ENCODE results near the gene SLC6A2.
"Not testable (repeated sequence)": the region's sequence is repeated elsewhere in the genome, so short reads cannot be mapped to it uniquely, and the experiment has no call there.

SLC6A2 gene

DNA sequence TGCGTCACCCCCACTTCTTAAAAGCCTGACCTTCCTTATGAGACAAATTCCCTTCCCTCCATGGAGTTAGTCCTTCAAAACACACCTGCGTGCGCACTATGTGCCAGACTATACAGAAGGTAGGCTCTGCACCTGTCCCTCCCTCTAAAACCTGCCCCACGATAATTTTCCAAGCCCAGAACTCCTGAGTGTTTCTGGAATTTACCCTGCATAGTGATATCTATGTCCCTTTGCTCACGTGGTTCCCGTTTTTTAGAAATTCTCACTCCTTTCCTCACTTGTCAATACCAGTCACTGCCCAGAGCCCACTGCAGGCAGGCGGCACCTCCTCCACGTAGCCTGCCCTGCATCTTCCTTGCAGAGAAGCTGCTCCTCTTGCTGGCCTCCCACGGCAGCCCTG is 82.2 kb downstream of the SLC6A2 start:
- no peak for DNase-seq (ENCODE audit: low read depth)
- no peak overlapping the region for H3K4me3 ChIP-seq (ENCODE audit: low read depth, low read length)
- TF ChIP-seq, protein P1, sequence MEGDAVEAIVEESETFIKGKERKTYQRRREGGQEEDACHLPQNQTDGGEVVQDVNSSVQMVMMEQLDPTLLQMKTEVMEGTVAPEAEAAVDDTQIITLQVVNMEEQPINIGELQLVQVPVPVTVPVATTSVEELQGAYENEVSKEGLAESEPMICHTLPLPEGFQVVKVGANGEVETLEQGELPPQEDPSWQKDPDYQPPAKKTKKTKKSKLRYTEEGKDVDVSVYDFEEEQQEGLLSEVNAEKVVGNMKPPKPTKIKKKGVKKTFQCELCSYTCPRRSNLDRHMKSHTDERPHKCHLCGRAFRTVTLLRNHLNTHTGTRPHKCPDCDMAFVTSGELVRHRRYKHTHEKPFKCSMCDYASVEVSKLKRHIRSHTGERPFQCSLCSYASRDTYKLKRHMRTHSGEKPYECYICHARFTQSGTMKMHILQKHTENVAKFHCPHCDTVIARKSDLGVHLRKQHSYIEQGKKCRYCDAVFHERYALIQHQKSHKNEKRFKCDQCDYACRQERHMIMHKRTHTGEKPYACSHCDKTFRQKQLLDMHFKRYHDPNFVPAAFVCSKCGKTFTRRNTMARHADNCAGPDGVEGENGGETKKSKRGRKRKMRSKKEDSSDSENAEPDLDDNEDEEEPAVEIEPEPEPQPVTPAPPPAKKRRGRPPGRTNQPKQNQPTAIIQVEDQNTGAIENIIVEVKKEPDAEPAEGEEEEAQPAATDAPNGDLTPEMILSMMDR (conservative IDR thresholded peaks at IDR 0.05; ENCODE audit: low read depth, low read length): no peak

DNA sequence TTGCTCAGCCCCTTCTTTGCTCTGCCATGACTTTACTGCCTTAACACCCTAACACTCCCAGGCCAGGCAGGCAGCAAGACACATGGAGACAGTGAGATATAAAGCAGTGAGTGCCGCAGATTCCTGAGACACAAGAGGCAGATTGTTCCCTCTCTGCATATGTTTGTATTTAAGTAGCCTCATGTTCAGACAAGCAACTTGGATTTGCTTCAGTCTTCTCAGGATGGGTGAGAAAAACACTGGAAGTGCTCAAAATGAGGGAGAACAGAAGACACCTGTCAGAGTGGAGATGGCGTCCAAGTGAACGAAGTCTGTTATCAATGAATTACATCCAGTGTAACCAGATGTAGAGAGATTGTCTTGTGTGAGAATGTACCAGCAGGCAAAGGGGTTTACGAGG is 90.3 kb downstream of the SLC6A2 start:
- DNase-seq (ENCODE audit: low read depth): no peak
- H3K4me3 ChIP-seq (ENCODE audit: low read depth, low read length): no peak overlapping the region
- TF ChIP-seq, protein P1 (conservative IDR thresholded peaks at IDR 0.05; ENCODE audit: low read depth, low read length): no peak

DNA sequence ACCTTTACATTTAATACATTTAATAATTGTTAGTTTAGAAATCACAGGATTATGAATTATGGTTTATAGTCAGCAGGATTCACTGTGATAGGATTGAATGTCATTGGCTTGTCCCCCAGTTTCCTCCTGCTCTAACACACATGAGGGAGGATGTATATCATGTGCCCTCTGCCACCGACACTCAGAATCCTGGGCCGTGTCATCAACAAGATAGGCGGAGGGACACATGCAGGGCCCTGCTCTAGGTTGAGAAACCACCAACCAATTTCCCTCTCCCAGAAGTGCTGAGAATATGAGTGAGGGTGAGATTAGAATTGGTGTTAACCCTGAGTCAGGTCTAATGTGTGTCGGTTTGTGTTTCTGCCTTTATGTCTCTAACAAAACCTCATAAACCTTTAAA is 92.0 kb downstream of the SLC6A2 start:
- DNase-seq (ENCODE audit: low read depth): no peak
- TF ChIP-seq, protein P1 (conservative IDR thresholded peaks at IDR 0.05; ENCODE audit: low read depth, low read length): no peak
- H3K4me3 ChIP-seq (ENCODE audit: low read depth, low read length): no peak overlapping the region

DNA sequence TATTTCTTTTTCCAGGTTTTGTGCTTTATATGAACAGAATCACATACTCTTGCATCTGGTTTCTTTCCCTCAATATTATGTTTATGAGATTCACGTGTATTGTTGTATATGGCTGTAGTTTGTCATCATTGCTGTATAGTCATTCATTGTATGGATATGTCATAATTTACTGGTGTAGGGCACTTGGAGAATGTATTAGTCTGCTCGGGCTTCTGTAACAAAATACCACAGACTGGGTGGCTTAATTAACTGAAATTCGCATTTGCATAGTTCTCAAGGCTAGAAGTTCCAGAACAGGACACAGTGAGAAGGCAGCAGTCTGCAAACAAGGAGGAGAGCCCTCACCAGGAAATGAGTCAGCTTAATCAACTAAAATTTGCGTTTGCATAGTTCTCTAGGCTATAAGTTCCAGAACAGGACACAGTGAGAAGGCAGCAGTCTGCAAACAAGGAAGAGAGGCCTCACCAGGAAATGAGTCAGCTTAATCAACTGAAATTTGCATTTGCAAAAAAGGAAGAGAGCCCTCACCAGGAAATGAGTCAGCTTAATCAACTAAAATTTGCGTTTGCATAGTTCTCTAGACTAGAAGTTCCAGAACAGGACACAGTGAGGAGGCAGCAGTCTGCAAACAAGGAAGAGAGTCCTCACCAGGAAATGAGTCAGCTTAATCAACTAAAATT is 96.8 kb downstream of the SLC6A2 start:
- not testable (repeated sequence) for H3K4me3 ChIP-seq (ENCODE audit: low read depth, low read length); DNase-seq (ENCODE audit: low read depth)

DNA sequence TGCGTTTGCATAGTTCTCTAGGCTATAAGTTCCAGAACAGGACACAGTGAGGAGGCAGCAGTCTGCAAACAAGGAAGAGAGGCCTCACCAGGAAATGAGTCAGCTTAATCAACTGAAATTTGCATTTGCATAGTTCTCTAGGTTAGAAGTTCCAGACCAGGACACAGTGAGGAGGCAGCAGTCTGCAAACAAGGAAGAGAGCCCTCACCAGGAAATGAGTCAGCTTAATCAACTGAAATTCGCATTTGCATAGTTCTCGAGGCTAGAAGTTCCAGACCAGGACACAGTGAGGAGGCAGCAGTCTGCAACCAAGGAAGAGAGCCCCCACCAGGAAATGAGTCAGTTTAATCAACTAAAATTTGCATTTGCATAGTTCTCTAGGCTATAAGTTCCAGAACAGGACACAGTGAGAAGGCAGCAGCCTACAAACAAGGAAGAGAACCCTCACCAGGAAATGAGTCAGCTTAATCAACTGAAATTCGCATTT is 97.4 kb downstream of the SLC6A2 start:
- H3K4me3 ChIP-seq (ENCODE audit: low read depth, low read length): not testable (repeated sequence)

More for the DNA sequence above, 97.4 kb downstream of the SLC6A2 start:
- DNase-seq (ENCODE audit: low read depth): not testable (repeated sequence)

Measured in choroid plexus epithelial cell (primary cell).